ENCODE measurements around the gene CD74. TPM values are rescaled to one million over a fixed set of nuclear protein-coding genes. Genes with fewer than 3 reads are reported as not detected.

CD74 gene
- total and polyA plus RNA-seq, 2 of the 13 experiments (the other 11 are each of a cell fraction or from before 2014, with no cell fraction given): 34.1 to 84.4 TPM

DNA sequence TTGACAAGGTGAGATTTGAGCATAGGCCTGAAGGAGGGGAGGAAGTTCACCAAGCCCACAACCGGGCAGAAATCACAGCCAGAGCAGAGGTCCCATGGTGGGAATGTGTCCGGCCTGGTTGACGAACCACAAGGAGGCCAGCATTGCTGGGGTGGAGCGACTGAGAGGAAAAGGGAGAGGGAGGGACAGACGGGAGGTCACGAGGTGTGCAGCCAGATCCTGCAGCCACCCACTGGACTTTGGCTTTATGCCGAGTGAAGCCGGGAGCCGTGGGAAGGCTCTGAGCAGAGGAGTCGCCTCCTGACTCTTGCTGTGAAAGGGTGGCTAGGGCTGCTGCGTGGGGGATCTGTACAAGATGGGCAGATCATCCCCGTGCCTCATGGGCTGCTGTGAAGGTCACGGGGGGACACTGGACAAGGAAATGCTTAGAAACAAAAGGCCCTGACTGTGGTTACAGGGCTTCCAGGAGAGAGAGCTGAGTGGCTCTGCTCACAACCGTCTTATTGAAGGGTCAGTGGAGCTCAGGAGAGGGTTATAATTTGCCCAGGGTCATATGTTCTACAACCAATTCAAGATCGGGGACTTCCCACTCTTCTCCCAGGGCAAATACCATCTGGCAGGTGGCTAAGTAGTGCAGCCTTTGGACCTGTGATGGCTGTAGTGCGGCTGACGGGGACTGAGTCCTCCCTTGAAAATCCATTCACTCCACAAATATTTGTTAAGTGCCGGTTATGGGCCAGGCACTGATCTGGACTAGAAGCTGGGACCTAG, 15.6 kb upstream of the CD74 start (continued):
- TF ChIP-seq, protein P1, sequence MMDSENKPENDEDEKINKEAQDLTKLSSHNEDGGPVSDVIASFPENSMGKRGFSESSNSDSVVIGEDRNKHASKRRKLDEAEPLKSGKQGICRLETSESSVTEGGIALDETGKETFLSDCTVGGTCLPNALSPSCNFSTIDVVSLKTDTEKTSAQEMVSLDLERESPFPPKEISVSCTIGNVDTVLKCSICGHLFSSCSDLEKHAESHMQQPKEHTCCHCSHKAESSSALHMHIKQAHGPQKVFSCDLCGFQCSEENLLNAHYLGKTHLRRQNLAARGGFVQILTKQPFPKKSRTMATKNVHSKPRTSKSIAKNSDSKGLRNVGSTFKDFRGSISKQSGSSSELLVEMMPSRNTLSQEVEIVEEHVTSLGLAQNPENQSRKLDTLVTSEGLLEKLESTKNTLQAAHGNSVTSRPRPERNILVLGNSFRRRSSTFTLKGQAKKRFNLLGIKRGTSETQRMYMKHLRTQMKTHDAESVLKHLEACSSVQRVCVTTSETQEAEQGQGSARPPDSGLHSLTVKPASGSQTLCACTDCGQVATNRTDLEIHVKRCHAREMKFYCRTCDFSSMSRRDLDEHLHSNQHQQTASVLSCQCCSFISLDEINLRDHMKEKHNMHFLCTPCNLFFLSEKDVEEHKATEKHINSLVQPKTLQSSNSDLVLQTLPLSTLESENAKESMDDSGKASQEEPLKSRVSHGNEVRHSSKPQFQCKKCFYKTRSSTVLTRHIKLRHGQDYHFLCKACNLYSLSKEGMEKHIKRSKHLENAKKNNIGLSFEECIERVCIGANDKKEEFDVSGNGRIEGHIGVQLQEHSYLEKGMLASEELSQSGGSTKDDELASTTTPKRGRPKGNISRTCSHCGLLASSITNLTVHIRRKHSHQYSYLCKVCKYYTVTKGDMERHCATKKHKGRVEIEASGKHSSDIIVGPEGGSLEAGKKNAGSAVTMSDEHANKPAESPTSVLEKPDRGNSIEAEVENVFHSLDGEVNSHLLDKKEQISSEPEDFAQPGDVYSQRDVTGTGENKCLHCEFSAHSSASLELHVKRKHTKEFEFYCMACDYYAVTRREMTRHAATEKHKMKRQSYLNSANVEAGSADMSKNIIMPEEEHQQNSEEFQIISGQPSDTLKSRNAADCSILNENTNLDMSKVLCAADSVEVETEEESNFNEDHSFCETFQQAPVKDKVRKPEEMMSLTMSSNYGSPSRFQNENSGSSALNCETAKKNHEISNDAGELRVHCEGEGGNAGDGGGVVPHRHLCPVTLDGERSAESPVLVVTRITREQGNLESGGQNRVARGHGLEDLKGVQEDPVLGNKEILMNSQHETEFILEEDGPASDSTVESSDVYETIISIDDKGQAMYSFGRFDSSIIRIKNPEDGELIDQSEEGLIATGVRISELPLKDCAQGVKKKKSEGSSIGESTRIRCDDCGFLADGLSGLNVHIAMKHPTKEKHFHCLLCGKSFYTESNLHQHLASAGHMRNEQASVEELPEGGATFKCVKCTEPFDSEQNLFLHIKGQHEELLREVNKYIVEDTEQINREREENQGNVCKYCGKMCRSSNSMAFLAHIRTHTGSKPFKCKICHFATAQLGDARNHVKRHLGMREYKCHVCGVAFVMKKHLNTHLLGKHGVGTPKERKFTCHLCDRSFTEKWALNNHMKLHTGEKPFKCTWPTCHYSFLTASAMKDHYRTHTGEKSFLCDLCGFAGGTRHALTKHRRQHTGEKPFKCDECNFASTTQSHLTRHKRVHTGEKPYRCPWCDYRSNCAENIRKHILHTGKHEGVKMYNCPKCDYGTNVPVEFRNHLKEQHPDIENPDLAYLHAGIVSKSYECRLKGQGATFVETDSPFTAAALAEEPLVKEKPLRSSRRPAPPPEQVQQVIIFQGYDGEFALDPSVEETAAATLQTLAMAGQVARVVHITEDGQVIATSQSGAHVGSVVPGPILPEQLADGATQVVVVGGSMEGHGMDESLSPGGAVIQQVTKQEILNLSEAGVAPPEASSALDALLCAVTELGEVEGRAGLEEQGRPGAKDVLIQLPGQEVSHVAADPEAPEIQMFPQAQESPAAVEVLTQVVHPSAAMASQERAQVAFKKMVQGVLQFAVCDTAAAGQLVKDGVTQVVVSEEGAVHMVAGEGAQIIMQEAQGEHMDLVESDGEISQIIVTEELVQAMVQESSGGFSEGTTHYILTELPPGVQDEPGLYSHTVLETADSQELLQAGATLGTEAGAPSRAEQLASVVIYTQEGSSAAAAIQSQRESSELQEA (CRISPR knock-in tag; IDR thresholded peaks at IDR 0.05; ENCODE audit: not compliant biosample characterization): no peak
- peak; percentile 45; the same call in 1 of the 2 replicates for TF ChIP-seq RAD51 (IDR thresholded peaks at IDR 0.05; ENCODE audit: borderline replicate concordance)
- no peak; the same call in 1 of the 2 replicates for TF ChIP-seq ZNF296 (CRISPR knock-in tag; conservative IDR thresholded peaks at IDR 0.05)
- no peak for TF ChIP-seq PRPF4 (IDR thresholded peaks at IDR 0.05; ENCODE audit: low read depth, low read length, poor library complexity, severe bottlenecking)
- TF ChIP-seq SMC3 (IDR thresholded peaks at IDR 0.05; ENCODE audit: low read length): no peak
- TF ChIP-seq, protein P2, sequence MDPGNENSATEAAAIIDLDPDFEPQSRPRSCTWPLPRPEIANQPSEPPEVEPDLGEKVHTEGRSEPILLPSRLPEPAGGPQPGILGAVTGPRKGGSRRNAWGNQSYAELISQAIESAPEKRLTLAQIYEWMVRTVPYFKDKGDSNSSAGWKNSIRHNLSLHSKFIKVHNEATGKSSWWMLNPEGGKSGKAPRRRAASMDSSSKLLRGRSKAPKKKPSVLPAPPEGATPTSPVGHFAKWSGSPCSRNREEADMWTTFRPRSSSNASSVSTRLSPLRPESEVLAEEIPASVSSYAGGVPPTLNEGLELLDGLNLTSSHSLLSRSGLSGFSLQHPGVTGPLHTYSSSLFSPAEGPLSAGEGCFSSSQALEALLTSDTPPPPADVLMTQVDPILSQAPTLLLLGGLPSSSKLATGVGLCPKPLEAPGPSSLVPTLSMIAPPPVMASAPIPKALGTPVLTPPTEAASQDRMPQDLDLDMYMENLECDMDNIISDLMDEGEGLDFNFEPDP (CRISPR knock-in tag; conservative IDR thresholded peaks at IDR 0.05): no peak
- TF ChIP-seq SP1 (IDR thresholded peaks at IDR 0.05): no peak
- no peak for TF ChIP-seq SP1 (CRISPR knock-in tag; IDR thresholded peaks at IDR 0.05)
- TF ChIP-seq, protein P3, sequence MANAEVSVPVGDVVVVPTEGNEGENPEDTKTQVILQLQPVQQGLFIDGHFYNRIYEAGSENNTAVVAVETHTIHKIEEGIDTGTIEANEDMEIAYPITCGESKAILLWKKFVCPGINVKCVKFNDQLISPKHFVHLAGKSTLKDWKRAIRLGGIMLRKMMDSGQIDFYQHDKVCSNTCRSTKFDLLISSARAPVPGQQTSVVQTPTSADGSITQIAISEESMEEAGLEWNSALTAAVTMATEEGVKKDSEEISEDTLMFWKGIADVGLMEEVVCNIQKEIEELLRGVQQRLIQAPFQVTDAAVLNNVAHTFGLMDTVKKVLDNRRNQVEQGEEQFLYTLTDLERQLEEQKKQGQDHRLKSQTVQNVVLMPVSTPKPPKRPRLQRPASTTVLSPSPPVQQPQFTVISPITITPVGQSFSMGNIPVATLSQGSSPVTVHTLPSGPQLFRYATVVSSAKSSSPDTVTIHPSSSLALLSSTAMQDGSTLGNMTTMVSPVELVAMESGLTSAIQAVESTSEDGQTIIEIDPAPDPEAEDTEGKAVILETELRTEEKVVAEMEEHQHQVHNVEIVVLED (CRISPR knock-in tag; IDR thresholded peaks at IDR 0.05; ENCODE audit: borderline replicate concordance): no peak
- 0 out of 2 replicates have a peak, but pooled peaks have one; percentile 15 for TF ChIP-seq ZSCAN9 (CRISPR knock-in tag; IDR thresholded peaks at IDR 0.05; ENCODE audit: borderline replicate concordance)
- no peak; the same call in 1 of the 2 replicates for TF ChIP-seq ARHGAP35 (CRISPR knock-in tag; IDR thresholded peaks at IDR 0.05; ENCODE audit: borderline replicate concordance)
- TF ChIP-seq, protein P4, sequence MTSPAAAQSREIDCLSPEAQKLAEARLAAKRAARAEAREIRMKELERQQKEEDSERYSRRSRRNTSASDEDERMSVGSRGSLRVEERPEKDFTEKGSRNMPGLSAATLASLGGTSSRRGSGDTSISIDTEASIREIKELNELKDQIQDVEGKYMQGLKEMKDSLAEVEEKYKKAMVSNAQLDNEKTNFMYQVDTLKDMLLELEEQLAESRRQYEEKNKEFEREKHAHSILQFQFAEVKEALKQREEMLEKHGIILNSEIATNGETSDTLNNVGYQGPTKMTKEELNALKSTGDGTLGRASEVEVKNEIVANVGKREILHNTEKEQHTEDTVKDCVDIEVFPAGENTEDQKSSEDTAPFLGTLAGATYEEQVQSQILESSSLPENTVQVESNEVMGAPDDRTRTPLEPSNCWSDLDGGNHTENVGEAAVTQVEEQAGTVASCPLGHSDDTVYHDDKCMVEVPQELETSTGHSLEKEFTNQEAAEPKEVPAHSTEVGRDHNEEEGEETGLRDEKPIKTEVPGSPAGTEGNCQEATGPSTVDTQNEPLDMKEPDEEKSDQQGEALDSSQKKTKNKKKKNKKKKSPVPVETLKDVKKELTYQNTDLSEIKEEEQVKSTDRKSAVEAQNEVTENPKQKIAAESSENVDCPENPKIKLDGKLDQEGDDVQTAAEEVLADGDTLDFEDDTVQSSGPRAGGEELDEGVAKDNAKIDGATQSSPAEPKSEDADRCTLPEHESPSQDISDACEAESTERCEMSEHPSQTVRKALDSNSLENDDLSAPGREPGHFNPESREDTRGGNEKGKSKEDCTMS (CRISPR knock-in tag; conservative IDR thresholded peaks at IDR 0.05): no peak
- TF ChIP-seq ZNF773 (CRISPR knock-in tag; IDR thresholded peaks at IDR 0.05; ENCODE audit: borderline replicate concordance): no peak
- peak; percentile 46; the same call in 1 of the 2 replicates for TF ChIP-seq ZNF598 (CRISPR knock-in tag; IDR thresholded peaks at IDR 0.05; ENCODE audit: borderline replicate concordance)
- TF ChIP-seq GATA4 (IDR thresholded peaks at IDR 0.05; ENCODE audit: borderline replicate concordance, low read depth): 0 out of 2 replicates have a peak, but pooled peaks have one; percentile 13

Measured in HepG2 (cell line).